Fibroblast of lung (primary cell): ENCODE measurements around the gene CDX2. TPM values are rescaled to one million over a fixed set of nuclear protein-coding genes. Genes with fewer than 3 reads are reported as not detected.

Source experiments
- DNase-seq, 2 donors: peaks; one replicate each; pipeline versions ENCODE4 v3.0.0 to v3.0.0-alpha.2; 2010; ENCODE audit warnings: low read depth in 2 of 2
- H2AFZ ChIP-seq: 2 replicates; pipeline ENCODE4 v1.5.1; 2012; ENCODE audit warnings: low read length, control low read depth, inconsistent platforms
- H3K27ac ChIP-seq: 2 replicates; pipeline ENCODE4 v1.5.1; 2011; ENCODE audit warnings: low read length, control low read depth; ENCODE audit not compliant: insufficient read depth
- H3K27me3 ChIP-seq: 2 replicates; pipeline ENCODE4 v1.5.1; 2011; ENCODE audit warnings: mild to moderate bottlenecking, low read length; ENCODE audit not compliant: control insufficient read depth, insufficient read depth
- H3K36me3 ChIP-seq: 2 replicates; pipeline ENCODE4 v1.5.1; 2011; ENCODE audit warnings: low read length; ENCODE audit not compliant: control insufficient read depth, insufficient read depth
- H3K4me1 ChIP-seq: 2 replicates; pipeline ENCODE4 v1.5.1; 2011; ENCODE audit warnings: low read length; ENCODE audit not compliant: control insufficient read depth, insufficient read depth; ENCODE audit errors: extremely low read depth
- H3K4me2 ChIP-seq: 2 replicates; pipeline ENCODE4 v1.5.1; 2011; ENCODE audit warnings: low read length, control low read depth; ENCODE audit not compliant: insufficient read depth; ENCODE audit errors: extremely low read depth
- H3K4me3 ChIP-seq, 4 experiments: fragments of 200-600 bp in 1 of 4; sonication (generic) in 1 of 4; replicated peaks in 1 of 4; 2 replicates each; pipeline ENCODE4 v1.5.1; 2011 to 2016; ENCODE audit warnings: low read length in 4 of 4, low read depth in 3 of 4, mild to moderate bottlenecking in 3 of 4, control low read depth in 2 of 4, inconsistent platforms in 1 of 4, mixed read lengths in 1 of 4; ENCODE audit not compliant: insufficient read depth in 1 of 4; ENCODE audit errors: control extremely low read depth in 1 of 4
- H3K79me2 ChIP-seq: 2 replicates; pipeline ENCODE4 v1.5.1; 2012; ENCODE audit warnings: mild to moderate bottlenecking, low read length, inconsistent platforms; ENCODE audit not compliant: control insufficient read depth, insufficient read depth
- H3K9ac ChIP-seq: 2 replicates; pipeline ENCODE4 v1.5.1; 2011; ENCODE audit warnings: mild to moderate bottlenecking, low read length, control low read depth; ENCODE audit not compliant: insufficient read depth
- H3K9me3 ChIP-seq: 2 replicates; pipeline ENCODE4 v1.5.1; 2012; ENCODE audit warnings: low read depth, low read length; ENCODE audit not compliant: control insufficient read depth, insufficient read depth
- H4K20me1 ChIP-seq: 2 replicates; pipeline ENCODE4 v1.5.1; 2011; ENCODE audit warnings: low read length; ENCODE audit not compliant: control insufficient read depth, insufficient read depth; ENCODE audit errors: extremely low read depth
- CTCF ChIP-seq, 2 donors: IDR thresholded peaks in 1 of 2; conservative IDR thresholded peaks in 1 of 2; 1 replicate in 1 of 2; 2 replicates in 1 of 2; pipeline ENCODE4 v1.5.1; 2011 to 2012; ENCODE audit warnings: low read length in 2 of 2, control low read depth in 1 of 2, inconsistent platforms in 1 of 2, low read depth in 1 of 2, mild to moderate bottlenecking in 1 of 2
- EZH2 ChIP-seq: IDR thresholded peaks from 2 replicates; pipeline ENCODE4 v1.5.1; 2012; ENCODE audit warnings: low read length, control low read depth, mild to moderate bottlenecking; ENCODE audit errors: missing control alignments
- polyA plus RNA-seq, 2 donors: library from polyadenylated mRNA; depleted of rRNA in 1 of 2; stranded (reverse) in 1 of 2; unstranded in 1 of 2; fragments of >200 nt; gene quantifications; 2 replicates each; pipeline ENCODE4 v1.2.1, GENCODE V29; 2011 to 2012; ENCODE audit warnings: missing spikeins in 1 of 2
- total RNA-seq: library from RNA; depleted of rRNA; stranded (reverse); fragments of >200 nt; gene quantifications from 2 replicates; pipeline ENCODE4 v1.2.1, GENCODE V29; 2014

The CDX2 gene
- total and polyA plus RNA-seq, 2 donors (not counting 1 experiment from before 2014, with no cell fraction given) = not detected

GRCh38 chr13:27920677-27921420 lies 48.3 kb downstream of the CDX2 start:
- Histone ChIP-seq H3K36me3 (no peaks in the 10 kb centered on the region), H3K79me2 (no peaks in the 10 kb centered on the region), H3K9ac (no peak overlapping the region), H3K4me3 (peak overlapping the region in 2 of 4 experiments; percentile 20 to 30), H3K27ac (no peak overlapping the region), H3K9me3 (no peaks in the 10 kb centered on the region), H3K4me1 (no peaks in the 10 kb centered on the region), H4K20me1 (no peaks in the 10 kb centered on the region), H3K27me3 (peaks cover 85% of the 10 kb centered on the region), H3K4me2 (peak overlapping the region; percentile 15), H2AFZ (no peak overlapping the region)
- TF ChIP-seq EZH2 = peak; percentile 82
- TF ChIP-seq CTCF (conservative IDR thresholded peaks at IDR 0.05 in 1 of 2, IDR thresholded peaks at IDR 0.05 in 1 of 2; ENCODE audit: low read depth in 1 of 2, low read length in 2 of 2) = no peak
- peak in 1 of 2 donors; percentile 18 for DNase-seq

GRCh38 chr13:27919934-27920676 lies 49.0 kb downstream of the CDX2 start, which contains the start of gene PDX1:
PDX1 (plus strand) TSS chr13:27920000; CDS start chr13:27920139, 139 bp downstream.
- H3K36me3 ChIP-seq = no peaks in the 10 kb centered on the region
- H4K20me1 ChIP-seq = no peaks in the 10 kb centered on the region
- H3K4me3 ChIP-seq = peak within 1 kb of the TSS in 1 of 4 experiments; percentile 30
- DNase-seq = no peak
- no peaks in the 10 kb centered on the region for H3K4me1 ChIP-seq
- no peak for TF ChIP-seq EZH2
- TF ChIP-seq CTCF (conservative IDR thresholded peaks at IDR 0.05 in 1 of 2, IDR thresholded peaks at IDR 0.05 in 1 of 2; ENCODE audit: low read depth in 1 of 2, low read length in 2 of 2) = no peak
- H3K27ac ChIP-seq = no peak within 1 kb of the TSS
- peaks cover 78% of the 10 kb centered on the region for H3K27me3 ChIP-seq
- H2AFZ ChIP-seq = no peak within 1 kb of the TSS
- H3K9ac ChIP-seq = no peak within 1 kb of the TSS
- H3K4me2 ChIP-seq = no peak within 1 kb of the TSS
- no peaks in the 10 kb centered on the region for H3K9me3 ChIP-seq
- H3K79me2 ChIP-seq = no peaks in the 10 kb centered on the region

- Histone ChIP-seq H3K9me3 (no peaks in the 10 kb centered on the region), H3K9ac (no peak overlapping the region), H3K27ac (no peak overlapping the region), H4K20me1 (no peaks in the 10 kb centered on the region), H3K79me2 (no peaks in the 10 kb centered on the region), H3K4me1 (no peaks in the 10 kb centered on the region), H3K36me3 (no peaks in the 10 kb centered on the region), H3K4me3 (no peak overlapping the region), H3K27me3 (peaks cover 73% of the 10 kb centered on the region), H3K4me2 (no peak overlapping the region), H2AFZ (no peak overlapping the region)
- DNase-seq = no peak
- TF ChIP-seq CTCF (conservative IDR thresholded peaks at IDR 0.05 in 1 of 2, IDR thresholded peaks at IDR 0.05 in 1 of 2; ENCODE audit: low read depth in 1 of 2, low read length in 2 of 2) = no peak
- no peak for TF ChIP-seq EZH2
These were observed 49.5 kb downstream of the CDX2 start for GRCh38 chr13:27919659-27919933.
